Memory B cell (primary cell): ENCODE measurements around the gene TAX1BP1.

Source experiments
- ATAC-seq: fragments of 150-1000 bp; cut with Tn5 transposase; 2 replicates; pipeline ENCODE4 v1.10.0; 2021; ENCODE audit warnings: low read depth, mild to moderate bottlenecking, moderate library complexity
- DNase-seq, 2 donors: peaks; one replicate each; pipeline ENCODE4 v3.0.0; 2022; ENCODE audit warnings: low spot score in 2 of 2
- H3K27ac Mint-ChIP-seq: one replicate; pipeline ENCODE4 v1.8.0; 2022; ENCODE audit warnings: mild to moderate bottlenecking, moderate library complexity, mixed read lengths
- H3K27me3 Mint-ChIP-seq: one replicate; pipeline ENCODE4 v1.8.0; 2022; ENCODE audit warnings: mixed read lengths
- H3K36me3 Mint-ChIP-seq: one replicate; pipeline ENCODE4 v1.8.0; 2022; ENCODE audit warnings: mild to moderate bottlenecking, mixed read lengths
- H3K4me1 Mint-ChIP-seq: one replicate; pipeline ENCODE4 v1.8.0; 2022; ENCODE audit warnings: mixed read lengths
- H3K4me3 Mint-ChIP-seq: one replicate; pipeline ENCODE4 v1.8.0; 2022; ENCODE audit warnings: mild to moderate bottlenecking, moderate library complexity, mixed read lengths
- H3K9me3 Mint-ChIP-seq: one replicate; pipeline ENCODE4 v1.8.0; 2022; ENCODE audit warnings: mixed read lengths

Gene TAX1BP1

GRCh38 chr7:27777662-27778061 lies 37.7 kb downstream of the TAX1BP1 start:
- Mint-ChIP-seq H3K27ac (no peak overlapping the region), H3K4me1 (peaks cover 11% of the 10 kb centered on the region), H3K27me3 (no peaks in the 10 kb centered on the region), H3K36me3 (peaks cover 12% of the 10 kb centered on the region), H3K9me3 (no peaks in the 10 kb centered on the region), H3K4me3 (no peak overlapping the region)
- DNase-seq, result no peak
- ATAC-seq, result no peak

DNA sequence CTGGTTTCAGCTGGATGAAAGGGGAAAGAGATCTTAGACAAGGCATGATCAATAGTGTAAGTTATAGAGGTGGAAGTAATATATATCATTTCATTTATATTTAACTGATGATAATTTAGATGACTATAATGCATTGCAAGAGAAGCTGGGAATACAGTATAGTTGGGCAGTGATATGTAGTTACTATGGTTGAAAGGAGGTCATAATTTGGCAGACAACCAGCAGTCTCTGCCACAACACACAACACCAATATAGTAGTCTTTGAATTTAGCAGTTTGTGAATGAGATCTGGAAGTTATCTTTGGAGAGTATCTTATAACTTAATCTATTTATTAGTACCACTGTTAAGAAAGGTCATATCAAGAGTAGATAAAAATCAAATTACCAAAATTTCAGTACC lies 39.9 kb downstream of the TAX1BP1 start:
- ATAC-seq (no peak), DNase-seq (no peak)
- no peak overlapping the region for H3K27ac Mint-ChIP-seq
- H3K4me3 Mint-ChIP-seq, result no peak overlapping the region
- no peaks in the 10 kb centered on the region for H3K27me3 Mint-ChIP-seq
- H3K4me1 Mint-ChIP-seq, result peaks cover 11% of the 10 kb centered on the region
- H3K9me3 Mint-ChIP-seq, result no peaks in the 10 kb centered on the region
- H3K36me3 Mint-ChIP-seq, result peaks cover 10% of the 10 kb centered on the region

GRCh38 chr7:27781188-27781587 lies 41.2 kb downstream of the TAX1BP1 start:
- Mint-ChIP-seq H3K27me3 (no peaks in the 10 kb centered on the region), H3K36me3 (peaks cover 11% of the 10 kb centered on the region), H3K4me3 (no peak overlapping the region), H3K4me1 (peaks cover 7% of the 10 kb centered on the region), H3K9me3 (no peaks in the 10 kb centered on the region), H3K27ac (no peak overlapping the region)
- ATAC-seq (no peak), DNase-seq (no peak)

- H3K27me3 Mint-ChIP-seq, result no peaks in the 10 kb centered on the region
- H3K9me3 Mint-ChIP-seq, result no peaks in the 10 kb centered on the region
- no peak for DNase-seq
- ATAC-seq, result no peak
- H3K4me1 Mint-ChIP-seq, result peaks cover 2% of the 10 kb centered on the region
- H3K27ac Mint-ChIP-seq, result no peak overlapping the region
- H3K4me3 Mint-ChIP-seq, result no peak overlapping the region
- peaks cover 10% of the 10 kb centered on the region for H3K36me3 Mint-ChIP-seq
Observed at GRCh38 chr7:27782849-27783248, 42.9 kb downstream of the TAX1BP1 start.

GRCh38 chr7:27784399-27785053 lies 44.6 kb downstream of the TAX1BP1 start:
- Mint-ChIP-seq H3K36me3 (peaks cover 13% of the 10 kb centered on the region), H3K4me1 (peaks cover 2% of the 10 kb centered on the region), H3K27me3 (no peaks in the 10 kb centered on the region), H3K4me3 (no peak overlapping the region), H3K27ac (no peak overlapping the region), H3K9me3 (no peaks in the 10 kb centered on the region)
- ATAC-seq (peak; percentile 66), DNase-seq (peak; percentile 29 to 53)

GRCh38 chr7:27788437-27788836 lies 48.5 kb downstream of the TAX1BP1 start:
- Mint-ChIP-seq H3K27me3 (no peaks in the 10 kb centered on the region), H3K4me3 (no peak overlapping the region), H3K36me3 (peaks cover 21% of the 10 kb centered on the region), H3K4me1 (peaks cover 2% of the 10 kb centered on the region), H3K27ac (no peak overlapping the region), H3K9me3 (no peaks in the 10 kb centered on the region)
- no peak for ATAC-seq
- DNase-seq, result no peak

GRCh38 chr7:27793780-27794179 lies 53.8 kb downstream of the TAX1BP1 start:
- Mint-ChIP-seq H3K9me3 (no peaks in the 10 kb centered on the region), H3K4me3 (no peak overlapping the region), H3K4me1 (no peaks in the 10 kb centered on the region), H3K27me3 (no peaks in the 10 kb centered on the region), H3K27ac (no peak overlapping the region), H3K36me3 (peaks cover 27% of the 10 kb centered on the region)
- DNase-seq, result no peak
- ATAC-seq, result no peak

GRCh38 chr7:27795977-27796376 lies 56.0 kb downstream of the TAX1BP1 start:
- Mint-ChIP-seq H3K4me3 (no peak overlapping the region), H3K36me3 (peaks cover 23% of the 10 kb centered on the region), H3K4me1 (no peaks in the 10 kb centered on the region), H3K27ac (no peak overlapping the region), H3K27me3 (no peaks in the 10 kb centered on the region), H3K9me3 (no peaks in the 10 kb centered on the region)
- no peak for ATAC-seq
- no peak for DNase-seq

DNA sequence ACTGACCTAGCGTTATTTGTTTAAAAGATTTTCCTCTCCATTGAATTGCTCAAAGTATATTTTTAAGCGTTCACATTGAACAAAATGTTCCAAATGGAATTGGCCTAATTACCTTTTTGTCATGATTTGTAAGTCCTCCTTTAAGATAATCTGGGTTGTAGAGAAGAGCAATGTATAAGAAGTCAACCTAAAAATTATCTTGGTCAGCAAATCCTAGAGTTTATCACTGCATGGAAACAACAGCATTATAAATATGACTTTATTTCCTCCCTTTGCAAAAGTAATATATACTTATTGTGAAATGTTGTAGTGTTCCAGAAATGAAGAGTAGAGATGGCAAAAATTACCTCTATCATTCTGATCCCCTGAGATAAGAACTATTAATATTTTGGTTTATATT lies 59.2 kb downstream of the TAX1BP1 start:
- H3K27me3 Mint-ChIP-seq, result no peaks in the 10 kb centered on the region
- no peaks in the 10 kb centered on the region for H3K9me3 Mint-ChIP-seq
- DNase-seq (no peak), ATAC-seq (no peak)
- peaks cover 24% of the 10 kb centered on the region for H3K36me3 Mint-ChIP-seq
- no peak overlapping the region for H3K4me3 Mint-ChIP-seq
- H3K4me1 Mint-ChIP-seq, result no peaks in the 10 kb centered on the region
- no peak overlapping the region for H3K27ac Mint-ChIP-seq

- Mint-ChIP-seq H3K4me1 (no peaks in the 10 kb centered on the region), H3K9me3 (no peaks in the 10 kb centered on the region), H3K27me3 (no peaks in the 10 kb centered on the region), H3K36me3 (peaks cover 14% of the 10 kb centered on the region), H3K4me3 (no peak overlapping the region), H3K27ac (no peak overlapping the region)
- ATAC-seq, result no peak
- no peak for DNase-seq
Observed at GRCh38 chr7:27802999-27803398, 63.0 kb downstream of the TAX1BP1 start.

DNA sequence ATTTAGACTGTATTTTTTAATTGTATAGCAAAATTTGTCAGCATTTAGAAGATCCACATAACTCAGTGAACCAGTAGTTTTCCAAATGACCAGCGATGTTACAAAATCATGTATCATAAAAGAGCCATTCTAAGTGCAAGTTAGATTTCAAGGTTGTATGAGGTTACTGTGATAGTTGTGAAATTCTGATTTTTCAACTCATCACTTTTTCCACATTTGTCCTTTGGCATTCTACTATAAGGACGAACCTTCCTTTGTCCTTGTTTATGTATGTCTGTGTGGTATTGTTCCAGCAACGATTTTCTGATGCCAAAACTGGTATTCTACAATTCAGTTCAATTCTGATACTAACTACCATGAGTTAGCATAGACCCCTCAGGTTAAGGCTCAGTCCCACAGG lies 64.2 kb downstream of the TAX1BP1 start:
- ATAC-seq, result no peak
- H3K9me3 Mint-ChIP-seq, result no peaks in the 10 kb centered on the region
- no peak for DNase-seq
- H3K27ac Mint-ChIP-seq, result no peak overlapping the region
- H3K36me3 Mint-ChIP-seq, result peaks cover 11% of the 10 kb centered on the region
- H3K27me3 Mint-ChIP-seq, result no peaks in the 10 kb centered on the region
- no peak overlapping the region for H3K4me3 Mint-ChIP-seq
- no peaks in the 10 kb centered on the region for H3K4me1 Mint-ChIP-seq

GRCh38 chr7:27808626-27809025 lies 68.7 kb downstream of the TAX1BP1 start:
- H3K36me3 Mint-ChIP-seq, result peaks cover 9% of the 10 kb centered on the region

GRCh38 chr7:27810186-27810585 lies 70.2 kb downstream of the TAX1BP1 start:
- H3K9me3 Mint-ChIP-seq, result no peaks in the 10 kb centered on the region
- no peak overlapping the region for H3K4me3 Mint-ChIP-seq
- H3K4me1 Mint-ChIP-seq, result peaks cover 3% of the 10 kb centered on the region
- DNase-seq (no peak), ATAC-seq (no peak)
- H3K27ac Mint-ChIP-seq, result no peak overlapping the region
- H3K27me3 Mint-ChIP-seq, result no peaks in the 10 kb centered on the region
- peaks cover 14% of the 10 kb centered on the region for H3K36me3 Mint-ChIP-seq

More at GRCh38 chr7:27808626-27809025, 68.7 kb downstream of the TAX1BP1 start:
- Mint-ChIP-seq H3K4me1 (peaks cover 3% of the 10 kb centered on the region), H3K27me3 (no peaks in the 10 kb centered on the region), H3K9me3 (no peaks in the 10 kb centered on the region), H3K27ac (no peak overlapping the region), H3K4me3 (no peak overlapping the region)
- ATAC-seq (no peak), DNase-seq (no peak)

DNA sequence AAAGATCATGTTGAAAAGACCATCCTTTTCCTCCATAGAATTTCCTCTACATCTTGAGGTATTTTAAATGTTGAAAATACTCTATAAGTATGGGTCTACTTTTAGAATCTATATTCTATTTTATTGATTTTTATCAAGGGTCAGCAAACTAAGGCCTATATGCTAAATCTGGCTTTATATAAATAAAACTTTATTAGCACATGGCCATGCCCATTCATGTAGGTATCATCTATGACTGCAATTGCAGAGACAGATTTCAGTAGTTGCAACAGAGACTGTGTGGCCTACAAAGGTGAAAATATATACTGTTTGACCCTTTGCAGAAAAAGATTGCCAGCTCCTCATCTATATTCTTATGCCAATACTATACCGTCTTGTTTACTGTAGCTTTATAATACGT lies 72.7 kb downstream of the TAX1BP1 start:
- H3K27me3 Mint-ChIP-seq, result no peaks in the 10 kb centered on the region
- no peak overlapping the region for H3K4me3 Mint-ChIP-seq
- DNase-seq, result no peak
- H3K9me3 Mint-ChIP-seq, result no peaks in the 10 kb centered on the region
- no peak for ATAC-seq
- peaks cover 20% of the 10 kb centered on the region for H3K36me3 Mint-ChIP-seq
- H3K27ac Mint-ChIP-seq, result no peak overlapping the region
- peaks cover 3% of the 10 kb centered on the region for H3K4me1 Mint-ChIP-seq

DNA sequence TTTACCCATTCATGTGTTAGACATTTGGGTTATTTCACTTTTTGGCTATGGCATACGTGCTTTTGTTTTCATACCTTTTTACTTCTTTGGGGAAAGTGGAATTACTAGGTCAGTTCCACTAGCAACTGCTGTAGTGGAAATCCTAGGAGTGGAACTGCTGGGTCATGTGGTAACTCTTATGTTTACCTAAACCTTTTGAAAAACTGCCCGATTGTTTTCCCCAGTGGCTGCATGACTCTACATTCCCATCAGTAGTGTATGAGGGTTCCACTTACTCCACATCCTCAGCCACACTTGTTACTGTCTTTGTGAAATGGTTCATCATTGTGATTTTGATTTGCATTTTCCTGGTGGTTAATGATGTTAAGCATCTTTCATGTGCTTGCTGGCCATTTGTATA lies 82.3 kb downstream of the TAX1BP1 start:
- DNase-seq (no peak), ATAC-seq (no peak)
- no peak overlapping the region for H3K27ac Mint-ChIP-seq
- no peaks in the 10 kb centered on the region for H3K9me3 Mint-ChIP-seq
- peaks cover 22% of the 10 kb centered on the region for H3K36me3 Mint-ChIP-seq
- no peaks in the 10 kb centered on the region for H3K4me1 Mint-ChIP-seq
- no peaks in the 10 kb centered on the region for H3K27me3 Mint-ChIP-seq
- H3K4me3 Mint-ChIP-seq, result no peak overlapping the region
